Activated naive CD8-positive, alpha-beta T cell treated with anti-CD3 and anti-CD28 coated beads, Interleukin-2, amount 50 U/mL, for 24 hours (primary cell): ENCODE data around the gene SERPINI1.

Experiments used
- ATAC-seq: fragments of 150-1000 bp; cut with Tn5 transposase; one replicate; pipeline ENCODE4 v1.10.0; 2021
- DNase-seq: peaks from one replicate; pipeline ENCODE4 v3.0.0; 2021
- H3K27ac Mint-ChIP-seq: one replicate; pipeline ENCODE4 v1.8.0; 2021; ENCODE audit warnings: mild to moderate bottlenecking, mixed read lengths
- H3K27me3 Mint-ChIP-seq: one replicate; pipeline ENCODE4 v1.8.0; 2021; ENCODE audit warnings: mixed read lengths
- H3K36me3 Mint-ChIP-seq: one replicate; pipeline ENCODE4 v1.8.0; 2021; ENCODE audit warnings: low read depth, mixed read lengths
- H3K4me1 Mint-ChIP-seq: one replicate; pipeline ENCODE4 v1.8.0; 2021; ENCODE audit warnings: mixed read lengths
- H3K4me3 Mint-ChIP-seq: one replicate; pipeline ENCODE4 v1.8.0; 2021; ENCODE audit warnings: mild to moderate bottlenecking, moderate library complexity, mixed read lengths
- H3K9me3 Mint-ChIP-seq: one replicate; pipeline ENCODE4 v1.8.0; 2021; ENCODE audit warnings: mixed read lengths

The SERPINI1 gene

GRCh38 chr3:167735233-167736138 is at the start of gene SERPINI1:
Gene SERPINI1 (plus strand): TSS chr3:167735721. CDS start chr3:167789129, 53,408 bp downstream.
- Mint-ChIP-seq H3K9me3 (no peaks in the 10 kb centered on the region), H3K36me3 (peaks cover 10% of the 10 kb centered on the region), H3K4me3 (no peak within 1 kb of the TSS), H3K4me1 (peaks cover 6% of the 10 kb centered on the region), H3K27me3 (no peaks in the 10 kb centered on the region), H3K27ac (no peak within 1 kb of the TSS)
- peak; percentile 51 for ATAC-seq
- DNase-seq, result peak; percentile 77

- ATAC-seq (peak; percentile 100), DNase-seq (peak; percentile 11)
- no peaks in the 10 kb centered on the region for H3K27me3 Mint-ChIP-seq
- H3K27ac Mint-ChIP-seq, result peak overlapping the region; percentile 79
- no peak overlapping the region for H3K4me3 Mint-ChIP-seq
- no peaks in the 10 kb centered on the region for H3K9me3 Mint-ChIP-seq
- peaks cover 37% of the 10 kb centered on the region for H3K36me3 Mint-ChIP-seq
- peaks cover 34% of the 10 kb centered on the region for H3K4me1 Mint-ChIP-seq
Measured at GRCh38 chr3:167691366-167691765, 44.2 kb upstream of the SERPINI1 start.

GRCh38 chr3:167694121-167694520 is 41.4 kb upstream of the SERPINI1 start:
- ATAC-seq, result no peak

GRCh38 chr3:167700046-167700445 is 35.5 kb upstream of the SERPINI1 start:
- Mint-ChIP-seq H3K9me3 (no peaks in the 10 kb centered on the region), H3K4me1 (peaks cover 5% of the 10 kb centered on the region), H3K36me3 (peaks cover 40% of the 10 kb centered on the region), H3K27ac (no peak overlapping the region), H3K27me3 (no peaks in the 10 kb centered on the region), H3K4me3 (no peak overlapping the region)
- ATAC-seq, result no peak
- DNase-seq, result no peak

More at GRCh38 chr3:167694121-167694520, 41.4 kb upstream of the SERPINI1 start:
- no peak for DNase-seq
- H3K4me3 Mint-ChIP-seq, result no peak overlapping the region
- no peaks in the 10 kb centered on the region for H3K27me3 Mint-ChIP-seq
- peaks cover 34% of the 10 kb centered on the region for H3K4me1 Mint-ChIP-seq
- H3K36me3 Mint-ChIP-seq, result peaks cover 41% of the 10 kb centered on the region
- no peaks in the 10 kb centered on the region for H3K9me3 Mint-ChIP-seq
- H3K27ac Mint-ChIP-seq, result peak overlapping the region; percentile 39

GRCh38 chr3:167700926-167701325 is 34.6 kb upstream of the SERPINI1 start:
- ATAC-seq, result no peak
- H3K27me3 Mint-ChIP-seq, result no peaks in the 10 kb centered on the region
- H3K36me3 Mint-ChIP-seq, result peaks cover 38% of the 10 kb centered on the region
- H3K4me1 Mint-ChIP-seq, result peaks cover 7% of the 10 kb centered on the region
- no peak overlapping the region for H3K4me3 Mint-ChIP-seq
- H3K27ac Mint-ChIP-seq, result no peak overlapping the region
- no peaks in the 10 kb centered on the region for H3K9me3 Mint-ChIP-seq
- DNase-seq, result no peak

- no peaks in the 10 kb centered on the region for H3K27me3 Mint-ChIP-seq
- ATAC-seq (no peak), DNase-seq (no peak)
- H3K9me3 Mint-ChIP-seq, result no peaks in the 10 kb centered on the region
- H3K4me3 Mint-ChIP-seq, result no peak overlapping the region
- peaks cover 4% of the 10 kb centered on the region for H3K4me1 Mint-ChIP-seq
- no peak overlapping the region for H3K27ac Mint-ChIP-seq
- peaks cover 49% of the 10 kb centered on the region for H3K36me3 Mint-ChIP-seq
Measured at GRCh38 chr3:167705840-167706239, 29.7 kb upstream of the SERPINI1 start.

- ATAC-seq, result no peak
- peaks cover 54% of the 10 kb centered on the region for H3K36me3 Mint-ChIP-seq
- H3K4me1 Mint-ChIP-seq, result peaks cover 33% of the 10 kb centered on the region
Measured at GRCh38 chr3:167709690-167710089, 25.8 kb upstream of the SERPINI1 start.

GRCh38 chr3:167710552-167710951 is 25.0 kb upstream of the SERPINI1 start:
- Mint-ChIP-seq H3K4me3 (no peak overlapping the region), H3K9me3 (no peaks in the 10 kb centered on the region), H3K4me1 (peaks cover 38% of the 10 kb centered on the region), H3K36me3 (peaks cover 60% of the 10 kb centered on the region), H3K27ac (no peak overlapping the region), H3K27me3 (no peaks in the 10 kb centered on the region)
- no peak for ATAC-seq
- DNase-seq, result no peak

More at GRCh38 chr3:167709690-167710089, 25.8 kb upstream of the SERPINI1 start:
- H3K4me3 Mint-ChIP-seq, result no peak overlapping the region
- H3K27ac Mint-ChIP-seq, result no peak overlapping the region
- no peaks in the 10 kb centered on the region for H3K27me3 Mint-ChIP-seq
- H3K9me3 Mint-ChIP-seq, result no peaks in the 10 kb centered on the region
- DNase-seq, result no peak

GRCh38 chr3:167711439-167711838 is 24.1 kb upstream of the SERPINI1 start:
- peaks cover 38% of the 10 kb centered on the region for H3K4me1 Mint-ChIP-seq
- H3K27me3 Mint-ChIP-seq, result no peaks in the 10 kb centered on the region
- no peak overlapping the region for H3K27ac Mint-ChIP-seq
- ATAC-seq (no peak), DNase-seq (no peak)
- peaks cover 61% of the 10 kb centered on the region for H3K36me3 Mint-ChIP-seq
- no peaks in the 10 kb centered on the region for H3K9me3 Mint-ChIP-seq
- no peak overlapping the region for H3K4me3 Mint-ChIP-seq

- H3K27me3 Mint-ChIP-seq, result no peaks in the 10 kb centered on the region
- peaks cover 38% of the 10 kb centered on the region for H3K4me1 Mint-ChIP-seq
- H3K36me3 Mint-ChIP-seq, result peaks cover 63% of the 10 kb centered on the region
- H3K27ac Mint-ChIP-seq, result no peak overlapping the region
- H3K4me3 Mint-ChIP-seq, result no peak overlapping the region
- no peaks in the 10 kb centered on the region for H3K9me3 Mint-ChIP-seq
- no peak for ATAC-seq
- no peak for DNase-seq
Measured at GRCh38 chr3:167712445-167712844, 23.1 kb upstream of the SERPINI1 start.

- ATAC-seq (no peak), DNase-seq (no peak)
- no peaks in the 10 kb centered on the region for H3K9me3 Mint-ChIP-seq
- H3K27ac Mint-ChIP-seq, result no peak overlapping the region
- no peak overlapping the region for H3K4me3 Mint-ChIP-seq
- peaks cover 38% of the 10 kb centered on the region for H3K4me1 Mint-ChIP-seq
- no peaks in the 10 kb centered on the region for H3K27me3 Mint-ChIP-seq
- peaks cover 70% of the 10 kb centered on the region for H3K36me3 Mint-ChIP-seq
Measured at GRCh38 chr3:167714871-167715270, 20.6 kb upstream of the SERPINI1 start.

- Mint-ChIP-seq H3K27me3 (no peaks in the 10 kb centered on the region), H3K27ac (no peak overlapping the region), H3K36me3 (peaks cover 64% of the 10 kb centered on the region)
Measured at GRCh38 chr3:167716920-167717319, 18.6 kb upstream of the SERPINI1 start.

GRCh38 chr3:167718582-167718981 is 16.9 kb upstream of the SERPINI1 start:
- H3K27me3 Mint-ChIP-seq, result no peaks in the 10 kb centered on the region
- ATAC-seq (no peak), DNase-seq (no peak)
- H3K4me1 Mint-ChIP-seq, result peaks cover 28% of the 10 kb centered on the region
- H3K4me3 Mint-ChIP-seq, result no peak overlapping the region
- no peak overlapping the region for H3K27ac Mint-ChIP-seq
- no peaks in the 10 kb centered on the region for H3K9me3 Mint-ChIP-seq
- H3K36me3 Mint-ChIP-seq, result peaks cover 63% of the 10 kb centered on the region

More at GRCh38 chr3:167716920-167717319, 18.6 kb upstream of the SERPINI1 start:
- Mint-ChIP-seq H3K4me1 (peaks cover 36% of the 10 kb centered on the region), H3K9me3 (no peaks in the 10 kb centered on the region), H3K4me3 (no peak overlapping the region)
- no peak for ATAC-seq
- DNase-seq, result no peak

GRCh38 chr3:167723025-167723512 is 12.5 kb upstream of the SERPINI1 start:
- Mint-ChIP-seq H3K36me3 (peaks cover 41% of the 10 kb centered on the region), H3K9me3 (no peaks in the 10 kb centered on the region), H3K27me3 (no peaks in the 10 kb centered on the region), H3K4me3 (no peak overlapping the region), H3K27ac (no peak overlapping the region), H3K4me1 (peaks cover 47% of the 10 kb centered on the region)
- DNase-seq (no peak), ATAC-seq (no peak)

GRCh38 chr3:167723872-167724271 is 11.6 kb upstream of the SERPINI1 start:
- Mint-ChIP-seq H3K9me3 (no peaks in the 10 kb centered on the region), H3K4me1 (peaks cover 55% of the 10 kb centered on the region), H3K36me3 (peaks cover 33% of the 10 kb centered on the region), H3K27me3 (no peaks in the 10 kb centered on the region), H3K4me3 (no peak overlapping the region), H3K27ac (no peak overlapping the region)
- ATAC-seq (no peak), DNase-seq (no peak)
